Stimulated activated CD4-positive, alpha-beta T cell treated with anti-CD3 and anti-CD28 coated beads, Interleukin-1b, Interleukin-23, amount 100 ng/mL, for 24 hours (primary cell): ENCODE data around the gene NID2.

Experiments
- DNase-seq, 4 experiments: peaks; one replicate each; pipeline ENCODE4 v3.0.0-alpha.2; 2020; ENCODE audit warnings: low read depth in 4 of 4, low spot score in 1 of 4

NID2 gene

GRCh38 chr14:52080808-52081755 is 12.2 kb upstream of the NID2 start:
- DNase-seq, result no peak

- no peak for DNase-seq
These were observed 11.4 kb upstream of the NID2 start for GRCh38 chr14:52080158-52080800.

- DNase-seq, result no peak
These were observed 10.5 kb upstream of the NID2 start for GRCh38 chr14:52079239-52079959.

GRCh38 chr14:52078721-52079120 is 9.9 kb upstream of the NID2 start:
- DNase-seq, result no peak

GRCh38 chr14:52078095-52078531 is 9.3 kb upstream of the NID2 start:
- no peak for DNase-seq

- no peak for DNase-seq
These were observed 8.6 kb upstream of the NID2 start for GRCh38 chr14:52077256-52077979.

GRCh38 chr14:52076334-52076733 is 7.5 kb upstream of the NID2 start:
- DNase-seq, result no peak

GRCh38 chr14:52075371-52075770 is 6.5 kb upstream of the NID2 start:
- DNase-seq, result no peak

- no peak for DNase-seq
These were observed 4.4 kb upstream of the NID2 start for GRCh38 chr14:52073251-52073650.

- no peak for DNase-seq
These were observed 3.5 kb upstream of the NID2 start for GRCh38 chr14:52072266-52072780.

GRCh38 chr14:52071675-52072074 is 2.8 kb upstream of the NID2 start:
- DNase-seq, result no peak

GRCh38 chr14:52070051-52070431 is 1.2 kb upstream of the NID2 start:
- DNase-seq, result no peak

- no peak for DNase-seq
These were observed 620 bp upstream of the NID2 start for GRCh38 chr14:52069307-52070050.

GRCh38 chr14:52067873-52068614 is 815 bp downstream of the NID2 start:
- no peak for DNase-seq

- DNase-seq, result no peak
These were observed 4.7 kb downstream of the NID2 start for GRCh38 chr14:52064174-52064573.

- DNase-seq, result no peak
These were observed 5.8 kb downstream of the NID2 start for GRCh38 chr14:52063052-52063462.

GRCh38 chr14:52061890-52062289 is 7.0 kb downstream of the NID2 start:
- no peak for DNase-seq

GRCh38 chr14:52061390-52061789 is 7.5 kb downstream of the NID2 start:
- no peak for DNase-seq

- DNase-seq, result no peak
These were observed 8.8 kb downstream of the NID2 start for GRCh38 chr14:52060080-52060479.
